Activated CD4-positive, alpha-beta memory T cell treated with anti-CD3 and anti-CD28 coated beads for 36 hours (primary cell): ENCODE results near the gene OSCP1. TPM values are rescaled to one million over a fixed set of nuclear protein-coding genes. Genes with fewer than 3 reads are reported as not detected.

Experiments
- CTCF ChIA-PET: fragments of 350-600 bp; sonication (Branson Sonifier 250); formaldehyde crosslinking; loops from one replicate; lab custom pipeline; 2021; ENCODE audit warnings: antibody characterized with exemption, inconsistent platforms; lab: Charles Lee
- POLR2A ChIA-PET: fragments of 350-600 bp; sonication (Branson Sonifier 250); formaldehyde crosslinking; loops from one replicate; lab custom pipeline; 2021; ENCODE audit warnings: antibody characterized with exemption; lab: Charles Lee
- DNase-seq: peaks from one replicate; pipeline ENCODE4 v3.0.0-alpha.2; 2020
- H3K27ac Mint-ChIP-seq: one replicate; pipeline ENCODE4 v1.8.0; 2021; ENCODE audit warnings: mixed read lengths
- H3K27me3 Mint-ChIP-seq: one replicate; pipeline ENCODE4 v1.8.0; 2021; ENCODE audit warnings: mixed read lengths
- H3K36me3 Mint-ChIP-seq: one replicate; pipeline ENCODE4 v1.8.0; 2021; ENCODE audit warnings: mixed read lengths
- H3K4me1 Mint-ChIP-seq: one replicate; pipeline ENCODE4 v1.8.0; 2021; ENCODE audit warnings: low read depth, mixed read lengths
- H3K4me3 Mint-ChIP-seq: one replicate; pipeline ENCODE4 v1.8.0; 2021; ENCODE audit warnings: mild to moderate bottlenecking, mixed read lengths
- H3K9me3 Mint-ChIP-seq: one replicate; pipeline ENCODE4 v1.8.0; 2021; ENCODE audit warnings: mixed read lengths
- intact Hi-C: fragments of 100-400 bp; cut with micrococcal nuclease; formaldehyde crosslinking; loops from one replicate; pipeline ENCODE4 v1.15.1; 2023
- total RNA-seq, 2 experiments: library from RNA; stranded (reverse); gene quantifications; one replicate each; pipeline ENCODE4 v1.2.3, GENCODE V29; 2021

The OSCP1 gene
- total RNA-seq, 2 experiments from 2014 or later, result 1.8 to 2.7 TPM

DNA sequence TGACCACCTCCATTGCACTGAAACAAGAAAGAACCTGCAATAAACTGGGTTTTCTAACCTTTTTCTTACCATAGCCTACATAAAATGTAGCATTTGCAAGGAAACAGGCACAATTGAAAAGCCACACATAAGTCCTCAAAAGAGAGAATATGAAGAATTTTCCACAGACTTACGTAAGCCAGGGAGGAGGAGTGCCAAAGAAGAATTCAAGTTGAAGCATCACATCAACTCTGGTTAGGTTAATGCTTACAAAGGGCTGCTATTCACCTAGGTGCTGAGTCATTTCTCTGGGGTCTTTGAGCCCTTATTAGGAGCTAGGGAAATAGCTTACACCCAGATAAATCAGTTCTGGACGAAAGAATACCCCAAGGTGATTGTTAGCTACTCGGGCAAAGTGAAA, 9.6 kb downstream of the OSCP1 start:
- no peak overlapping the region for H3K27ac Mint-ChIP-seq
- no peak for DNase-seq
- no peaks in the 10 kb centered on the region for H3K27me3 Mint-ChIP-seq
- no peak overlapping the region for H3K4me3 Mint-ChIP-seq
- ChIA-PET CTCF (no interaction called here), POLR2A (no interaction called here)
- intact Hi-C loops, result no loop called here
- H3K36me3 Mint-ChIP-seq, result no peaks in the 10 kb centered on the region
- H3K9me3 Mint-ChIP-seq, result no peaks in the 10 kb centered on the region
- no peaks in the 10 kb centered on the region for H3K4me1 Mint-ChIP-seq

- Mint-ChIP-seq H3K4me1 (no peaks in the 10 kb centered on the region), H3K4me3 (no peak overlapping the region), H3K27me3 (no peaks in the 10 kb centered on the region), H3K9me3 (no peaks in the 10 kb centered on the region), H3K36me3 (no peaks in the 10 kb centered on the region), H3K27ac (no peak overlapping the region)
- POLR2A ChIA-PET, result no interaction called here
- CTCF ChIA-PET, result no interaction called here
- no peak for DNase-seq
- intact Hi-C loops, result no loop called here
These were observed 10.2 kb downstream of the OSCP1 start for GRCh38 chr1:36440044-36440443.

DNA sequence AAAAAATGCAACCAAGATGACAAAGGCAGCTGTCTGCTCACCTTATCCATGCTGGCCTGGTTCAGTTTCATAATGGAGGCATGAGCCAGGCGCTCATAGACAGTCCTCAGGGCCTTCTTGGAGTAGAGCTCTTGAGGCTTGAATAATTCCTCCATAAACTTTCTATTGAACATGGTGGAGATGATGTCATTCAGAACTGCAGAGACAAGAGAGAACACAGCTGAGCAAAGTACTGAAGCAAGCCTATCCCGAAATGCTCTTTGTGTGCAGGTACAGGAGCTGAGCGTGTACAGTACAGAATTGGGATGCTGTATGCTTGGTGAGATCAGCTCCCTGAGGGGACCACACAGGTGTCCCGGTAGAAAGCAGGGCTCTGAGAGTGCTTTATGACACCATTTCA, 11.5 kb downstream of the OSCP1 start:
- POLR2A ChIA-PET, result interaction anchor here (0.6 kb wide), 1 partner anchor 252 kb away, joined by 3 read pairs; no protein-coding TSS in a partner anchor
- Mint-ChIP-seq H3K4me1 (no peaks in the 10 kb centered on the region), H3K9me3 (no peaks in the 10 kb centered on the region), H3K27ac (no peak overlapping the region), H3K27me3 (no peaks in the 10 kb centered on the region), H3K4me3 (no peak overlapping the region), H3K36me3 (no peaks in the 10 kb centered on the region)
- CTCF ChIA-PET, result no interaction called here
- no peak for DNase-seq
- intact Hi-C loops, result no loop called here

DNA sequence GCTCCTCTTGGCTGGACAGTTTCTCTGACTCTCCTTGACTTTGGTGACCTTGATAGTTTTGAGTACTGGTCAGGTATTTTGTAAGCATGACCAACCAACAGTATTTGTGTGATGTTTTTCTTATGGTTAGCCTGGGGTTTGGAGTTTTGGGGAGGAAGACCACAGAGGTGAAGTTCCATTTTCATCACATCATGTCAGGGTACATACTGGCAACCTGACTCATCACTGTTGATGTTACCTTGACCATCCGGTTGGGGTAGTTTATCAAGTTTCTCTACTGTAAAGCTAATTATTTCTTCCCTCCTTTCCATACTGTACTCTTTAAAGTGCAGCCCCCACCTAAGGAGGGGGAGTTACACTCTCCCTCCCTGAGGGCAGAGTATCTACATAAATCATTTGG, 13.4 kb downstream of the OSCP1 start:
- ChIA-PET CTCF (interaction anchor here (1.0 kb wide), 1 partner anchor 12 kb away, joined by 3 read pairs; no protein-coding TSS in a partner anchor), POLR2A (no interaction called here)
- Mint-ChIP-seq H3K27me3 (no peaks in the 10 kb centered on the region), H3K36me3 (no peaks in the 10 kb centered on the region), H3K4me3 (no peak overlapping the region), H3K4me1 (no peaks in the 10 kb centered on the region), H3K9me3 (no peaks in the 10 kb centered on the region), H3K27ac (no peak overlapping the region)
- no peak for DNase-seq
- intact Hi-C loops, result no loop called here

- Mint-ChIP-seq H3K36me3 (no peaks in the 10 kb centered on the region), H3K4me3 (no peak overlapping the region), H3K27me3 (no peaks in the 10 kb centered on the region), H3K4me1 (no peaks in the 10 kb centered on the region), H3K9me3 (no peaks in the 10 kb centered on the region), H3K27ac (no peak overlapping the region)
- intact Hi-C loops, result no loop called here
- CTCF ChIA-PET, result no interaction called here
- no peak for DNase-seq
- POLR2A ChIA-PET, result no interaction called here
These were observed 17.1 kb downstream of the OSCP1 start for GRCh38 chr1:36433102-36433501.

GRCh38 chr1:36432616-36433015, 17.6 kb downstream of the OSCP1 start:
- H3K36me3 Mint-ChIP-seq, result no peaks in the 10 kb centered on the region
- no peak for DNase-seq
- CTCF ChIA-PET, result no interaction called here
- no peak overlapping the region for H3K27ac Mint-ChIP-seq
- H3K4me3 Mint-ChIP-seq, result no peak overlapping the region
- H3K9me3 Mint-ChIP-seq, result no peaks in the 10 kb centered on the region
- POLR2A ChIA-PET, result no interaction called here
- no peaks in the 10 kb centered on the region for H3K4me1 Mint-ChIP-seq
- intact Hi-C loops, result no loop called here
- H3K27me3 Mint-ChIP-seq, result no peaks in the 10 kb centered on the region

DNA sequence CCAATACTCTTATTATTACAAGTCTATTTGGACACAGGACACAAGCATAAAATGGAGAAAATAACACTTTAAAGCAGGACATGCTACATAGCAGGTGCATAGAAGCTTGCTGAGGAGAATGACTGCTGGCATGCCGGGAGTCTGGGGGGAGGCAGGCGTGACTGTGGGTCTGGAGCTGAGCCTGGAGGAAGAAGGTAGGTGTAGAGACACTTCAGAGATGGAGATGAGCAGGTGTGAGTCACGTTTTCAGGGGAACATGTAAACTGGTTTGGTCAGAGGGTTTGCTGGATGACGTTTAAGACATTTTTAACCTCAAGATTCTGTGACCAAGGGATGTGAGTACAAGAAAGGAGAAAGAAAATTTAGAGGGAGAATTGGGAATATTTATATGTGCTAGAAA, 24.5 kb downstream of the OSCP1 start:
- intact Hi-C loops, result no loop called here

DNA sequence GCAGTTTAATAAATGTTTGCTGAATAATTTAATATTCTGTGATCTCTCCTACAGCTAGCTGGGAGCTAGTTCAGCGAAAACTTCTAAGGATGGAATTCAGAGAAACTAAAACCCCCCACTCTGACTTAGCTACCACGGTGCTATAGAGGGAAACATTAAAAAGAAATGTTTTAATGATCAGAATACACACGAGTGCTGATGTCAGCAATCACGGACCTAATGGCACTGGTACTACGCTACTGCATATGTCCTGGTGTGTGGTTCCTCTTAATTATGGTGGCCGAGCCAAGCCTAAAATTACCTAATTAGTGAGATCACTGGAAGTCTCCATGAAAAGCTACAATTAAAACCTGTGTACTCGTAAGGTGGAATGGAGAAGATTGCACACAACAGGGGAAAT, 28.6 kb downstream of the OSCP1 start:
- Mint-ChIP-seq H3K9me3 (no peaks in the 10 kb centered on the region), H3K27me3 (no peaks in the 10 kb centered on the region), H3K27ac (peak overlapping the region; percentile 90), H3K4me1 (peaks cover 25% of the 10 kb centered on the region), H3K4me3 (no peak overlapping the region), H3K36me3 (no peaks in the 10 kb centered on the region)
- ChIA-PET POLR2A (no interaction called here), CTCF (interaction anchor here (0.7 to 4.2 kb wide), 8 partner anchors 9 to 115 kb away, joined by 3 to 43 read pairs (median 4); partner anchors contain the start of genes LSM10 and SH3D21)
- DNase-seq, result no peak
- intact Hi-C loops, result loop anchor here (1.0 to 5.0 kb wide), 5 partner anchors 35 to 324 kb away; partner anchors contain the start of genes SH3D21 and TRAPPC3

More for the DNA sequence above, 24.5 kb downstream of the OSCP1 start:
- CTCF ChIA-PET, result interaction anchor here (0.7 kb wide), 1 partner anchor 208 kb away, joined by 4 read pairs; no protein-coding TSS in a partner anchor
- Mint-ChIP-seq H3K36me3 (no peaks in the 10 kb centered on the region), H3K27ac (no peak overlapping the region), H3K4me3 (no peak overlapping the region), H3K27me3 (no peaks in the 10 kb centered on the region), H3K9me3 (no peaks in the 10 kb centered on the region), H3K4me1 (peaks cover 14% of the 10 kb centered on the region)
- DNase-seq, result peak; percentile 22
- POLR2A ChIA-PET, result no interaction called here

- CTCF ChIA-PET, result interaction anchor here (0.8 to 5.0 kb wide), 10 partner anchors 20 to 114 kb away, joined by 3 to 56 read pairs (median 4); partner anchors contain the start of genes EVA1B, LSM10 and SH3D21
- Mint-ChIP-seq H3K27me3 (no peaks in the 10 kb centered on the region), H3K4me1 (peaks cover 20% of the 10 kb centered on the region)
These were observed 29.4 kb downstream of the OSCP1 start for GRCh38 chr1:36420836-36421317.

DNA sequence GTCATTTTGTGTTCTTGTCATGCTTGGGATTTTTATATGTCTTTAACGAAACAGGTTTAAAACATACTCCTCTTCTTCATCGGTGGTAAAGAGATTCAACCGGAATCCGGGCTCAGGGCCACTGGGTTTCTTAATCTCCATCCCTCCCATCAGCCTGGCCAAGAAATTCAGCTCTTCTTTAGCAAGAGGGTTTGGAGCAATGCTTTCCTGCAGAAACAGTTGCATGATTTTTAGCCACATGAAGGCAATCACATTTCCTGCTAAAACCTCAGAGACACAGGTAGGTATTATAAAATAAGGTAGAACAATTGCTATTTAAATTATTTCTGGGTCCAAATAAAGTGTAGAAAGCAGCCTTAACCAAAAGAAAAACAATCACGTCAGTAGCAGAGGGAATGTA, 29.8 kb downstream of the OSCP1 start:
- peaks cover 17% of the 10 kb centered on the region for H3K4me1 Mint-ChIP-seq
- H3K36me3 Mint-ChIP-seq, result no peaks in the 10 kb centered on the region
- H3K9me3 Mint-ChIP-seq, result no peaks in the 10 kb centered on the region
- peak overlapping the region; percentile 90 for H3K27ac Mint-ChIP-seq
- intact Hi-C loops, result loop anchor here (1.0 to 5.0 kb wide), 5 partner anchors 70 to 323 kb away; partner anchors contain the start of genes SH3D21 and TRAPPC3
- H3K4me3 Mint-ChIP-seq, result no peak overlapping the region
- H3K27me3 Mint-ChIP-seq, result no peaks in the 10 kb centered on the region
- POLR2A ChIA-PET, result interaction anchor here (1.2 kb wide), 1 partner anchor 23 kb away, joined by 4 read pairs; the partner anchor contains the start of gene LSM10
- CTCF ChIA-PET, result interaction anchor here (0.6 to 5.0 kb wide), 14 partner anchors 20 to 321 kb away, joined by 3 to 56 read pairs (median 4); partner anchors contain the start of genes EVA1B, SH3D21 and TRAPPC3
- DNase-seq, result no peak

More at GRCh38 chr1:36420836-36421317, 29.4 kb downstream of the OSCP1 start:
- Mint-ChIP-seq H3K36me3 (no peaks in the 10 kb centered on the region), H3K27ac (peak overlapping the region; percentile 90), H3K9me3 (no peaks in the 10 kb centered on the region), H3K4me3 (no peak overlapping the region)
- DNase-seq, result peak; percentile 96
- intact Hi-C loops, result loop anchor here (1.0 to 5.0 kb wide), 6 partner anchors 35 to 324 kb away; partner anchors contain the start of genes SH3D21 and TRAPPC3
- POLR2A ChIA-PET, result interaction anchor here (1.2 kb wide), 1 partner anchor 23 kb away, joined by 4 read pairs; the partner anchor contains the start of gene LSM10

- intact Hi-C loops, result no loop called here
- Mint-ChIP-seq H3K36me3 (no peaks in the 10 kb centered on the region), H3K27ac (no peak overlapping the region), H3K9me3 (no peaks in the 10 kb centered on the region), H3K27me3 (no peaks in the 10 kb centered on the region), H3K4me1 (peaks cover 17% of the 10 kb centered on the region), H3K4me3 (no peak overlapping the region)
- POLR2A ChIA-PET, result interaction anchor here (1.0 to 1.2 kb wide), 2 partner anchors 22 to 260 kb away, joined by 3 to 4 read pairs; partner anchors contain the start of gene LSM10
- DNase-seq, result no peak
- CTCF ChIA-PET, result interaction anchor here (0.6 to 5.0 kb wide), 9 partner anchors 20 to 330 kb away, joined by 3 to 56 read pairs (median 4); partner anchors contain the start of genes SH3D21 and TRAPPC3
These were observed 30.7 kb downstream of the OSCP1 start for GRCh38 chr1:36419569-36419968.

DNA sequence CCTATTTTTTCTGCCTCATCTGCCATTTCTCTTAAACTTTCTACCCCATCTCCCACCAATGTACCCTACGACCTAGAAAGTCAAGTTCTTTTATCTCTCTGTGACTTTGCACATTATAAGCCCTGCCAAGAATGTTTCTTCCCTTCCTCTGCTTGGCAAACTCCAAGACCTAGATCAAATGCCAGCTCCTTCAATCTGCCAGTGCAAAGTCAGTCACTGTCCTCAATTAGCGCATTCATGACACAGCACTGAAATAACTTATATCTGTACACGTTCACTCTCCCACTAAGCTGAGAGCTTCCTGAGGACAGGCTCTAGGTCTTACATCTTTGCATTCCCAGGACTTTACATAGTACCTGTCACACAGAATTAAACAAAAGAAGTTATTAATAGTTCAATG, 31.1 kb downstream of the OSCP1 start:
- DNase-seq, result no peak
- no peak overlapping the region for H3K4me3 Mint-ChIP-seq
- no peaks in the 10 kb centered on the region for H3K27me3 Mint-ChIP-seq
- peaks cover 17% of the 10 kb centered on the region for H3K4me1 Mint-ChIP-seq
- intact Hi-C loops, result no loop called here
- no peak overlapping the region for H3K27ac Mint-ChIP-seq
- CTCF ChIA-PET, result interaction anchor here (0.6 to 5.0 kb wide), 7 partner anchors 20 to 330 kb away, joined by 3 to 56 read pairs (median 4); partner anchors contain the start of gene TRAPPC3
- H3K9me3 Mint-ChIP-seq, result no peaks in the 10 kb centered on the region
- POLR2A ChIA-PET, result interaction anchor here (0.6 to 1.0 kb wide), 3 partner anchors 47 to 300 kb away, joined by 3 to 4 read pairs (median 3); no protein-coding TSS in a partner anchor
- H3K36me3 Mint-ChIP-seq, result no peaks in the 10 kb centered on the region
